Pancreas (tissue), 10 donors: ENCODE data around the gene SH3BGR. TPM values are rescaled to one million over a fixed set of nuclear protein-coding genes. Genes with fewer than 3 reads are reported as not detected.

Source experiments
- ATAC-seq, 4 donors: fragments of 200-7000 bp; cut with Tn5 transposase; one replicate each; pipeline versions ENCODE4 v1.8.0 to v1.9.1; 2020; ENCODE audit warnings: mild to moderate bottlenecking in 4 of 4, moderate library complexity in 4 of 4
- DNase-seq, 6 donors: peaks; one replicate each; pipeline ENCODE4 v3.0.0-alpha.2; 2020
- FAIRE-seq: peaks from 2 replicates; lab custom pipeline; 2012; peaks lifted over from hg19 to GRCh38; lab: Jason Lieb, UNC
- H3K27ac ChIP-seq, 4 donors: fragments of 200-600 bp; sonication (generic); 1 replicate in 3 of 4; 2 replicates in 1 of 4; pipeline versions ENCODE4 v1.5.0 to v1.8.0; 2020
- H3K27me3 ChIP-seq, 4 donors: fragments of 200-600 bp; one replicate each; pipeline ENCODE4 v1.8.0; 2021
- H3K36me3 ChIP-seq, 3 donors: fragments of 200-600 bp; sonication (generic) in 1 of 3; one replicate each; pipeline versions ENCODE4 v1.5.0 to v1.8.0; 2020 to 2021
- H3K4me1 ChIP-seq, 3 donors: fragments of 200-600 bp; one replicate each; pipeline ENCODE4 v1.8.0; 2021
- H3K4me3 ChIP-seq, 4 donors: fragments of 200-600 bp; sonication (generic) in 2 of 4; one replicate each; pipeline versions ENCODE4 v1.5.0 to v1.8.0; 2020 to 2021
- H3K9me3 ChIP-seq, 4 donors: fragments of 200-600 bp; one replicate each; pipeline ENCODE4 v1.8.0; 2021
- WGBS, 2 donors: extraction: QIAGEN DNeasy Blood & Tissue Kit; methylation state at CpG; one replicate each; pipeline ENCODE4 v1.1.7; 2013; 5-methylcytosine and 5-hydroxymethylcytosine counted together
- intact Hi-C, 3 donors: fragments of 100-400 bp; cut with DNase I; formaldehyde crosslinking; loops; one replicate each; pipeline versions ENCODE4 v1.11.1 to v1.14.2; 2022
- polyA plus RNA-seq, 2 donors: library from polyadenylated mRNA; stranded (reverse); fragments of 200-250 nt; gene quantifications; one replicate each; pipeline ENCODE4 v1.2.3, GENCODE V29; 2013
- total RNA-seq, 6 donors: library from RNA; stranded (reverse); fragmentation: NEBNext Ultra II Directional in 4 of 6; extraction: Animal tissue kit (Norgen Biotek cat#: 25700) in 4 of 6; gene quantifications; one replicate each; pipeline versions ENCODE4 v1.2.1 to v1.2.4, GENCODE V29; 2021 to 2023
- TF ChIP-seq, protein P1 (sequence below), 4 donors: fragments of 200-600 bp; sonication (generic) in 3 of 4; IDR thresholded peaks; one replicate each; pipeline versions ENCODE4 v1.5.0 to v1.8.0; 2021; ENCODE audit warnings: antibody characterized with exemption in 4 of 4
- donor health status: healthy with polysubstance abuse.
- donor health status: DM: no; HTN: no; CAD: no; lungs with moderate emphysema.
- donor health status: DM: no; HTN: no; CAD: no.
- donor health status: control.
- donor health status: control.
- donor health status: Bipolar disorder and iron deficiency.
- donor health status: DM: yes; HTN: yes; CAD: no.
- donor health status: DM: no; HTN: no; CAD: no.
- donor health status: DM: no; HTN: no; CAD: no.
- donor health status: DM: yes; HTN: yes; CAD: no.

The SH3BGR gene
- total and polyA plus RNA-seq, 8 donors: 1.4 to 7.3 (median 4.0) TPM

DNA sequence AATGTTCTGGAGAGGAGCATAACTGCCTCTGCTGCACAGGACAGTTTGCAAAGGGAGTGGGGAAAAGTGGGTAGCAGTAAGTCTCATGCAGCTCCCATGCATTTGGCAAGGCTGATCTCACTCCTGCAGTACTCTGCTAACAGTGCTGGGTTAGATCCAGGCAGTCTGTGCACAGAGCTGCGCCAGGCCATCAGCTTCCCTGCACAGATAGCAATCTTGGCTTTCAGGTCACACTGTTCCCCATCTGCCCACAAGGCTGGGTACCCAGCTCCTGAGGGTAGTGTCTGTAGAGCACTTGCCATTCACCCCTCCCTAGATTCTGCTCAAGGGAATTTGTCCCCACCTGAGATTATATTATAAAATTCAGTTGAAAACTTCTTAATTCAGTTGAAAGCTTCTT, 72.1 kb downstream of the SH3BGR start:
- Histone ChIP-seq H3K27me3 (no peaks in the 10 kb centered on the region), H3K36me3 (no peaks in the 10 kb centered on the region), H3K4me3 (no peak overlapping the region), H3K4me1 (peaks cover 27 to 45% (median 31%) of the 10 kb centered on the region in 3 donors), H3K27ac (no peak overlapping the region), H3K9me3 (no peaks in the 10 kb centered on the region)
- intact Hi-C loops: loop anchor here in 2 of 3 donors (5.0 to 10.0 kb wide), 2 partner anchors 193 to 201 kb away; no protein-coding TSS in a partner anchor
- WGBS, 2 donors: 47 to 53% methylated on average over 1 of the region's 1 CpG
- DNase-seq: no peak
- TF ChIP-seq, protein P1, sequence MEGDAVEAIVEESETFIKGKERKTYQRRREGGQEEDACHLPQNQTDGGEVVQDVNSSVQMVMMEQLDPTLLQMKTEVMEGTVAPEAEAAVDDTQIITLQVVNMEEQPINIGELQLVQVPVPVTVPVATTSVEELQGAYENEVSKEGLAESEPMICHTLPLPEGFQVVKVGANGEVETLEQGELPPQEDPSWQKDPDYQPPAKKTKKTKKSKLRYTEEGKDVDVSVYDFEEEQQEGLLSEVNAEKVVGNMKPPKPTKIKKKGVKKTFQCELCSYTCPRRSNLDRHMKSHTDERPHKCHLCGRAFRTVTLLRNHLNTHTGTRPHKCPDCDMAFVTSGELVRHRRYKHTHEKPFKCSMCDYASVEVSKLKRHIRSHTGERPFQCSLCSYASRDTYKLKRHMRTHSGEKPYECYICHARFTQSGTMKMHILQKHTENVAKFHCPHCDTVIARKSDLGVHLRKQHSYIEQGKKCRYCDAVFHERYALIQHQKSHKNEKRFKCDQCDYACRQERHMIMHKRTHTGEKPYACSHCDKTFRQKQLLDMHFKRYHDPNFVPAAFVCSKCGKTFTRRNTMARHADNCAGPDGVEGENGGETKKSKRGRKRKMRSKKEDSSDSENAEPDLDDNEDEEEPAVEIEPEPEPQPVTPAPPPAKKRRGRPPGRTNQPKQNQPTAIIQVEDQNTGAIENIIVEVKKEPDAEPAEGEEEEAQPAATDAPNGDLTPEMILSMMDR (IDR thresholded peaks at IDR 0.05): no peak
- ATAC-seq: peak; percentile 3 to 20 (median 12)
- no peak for FAIRE-seq

DNA sequence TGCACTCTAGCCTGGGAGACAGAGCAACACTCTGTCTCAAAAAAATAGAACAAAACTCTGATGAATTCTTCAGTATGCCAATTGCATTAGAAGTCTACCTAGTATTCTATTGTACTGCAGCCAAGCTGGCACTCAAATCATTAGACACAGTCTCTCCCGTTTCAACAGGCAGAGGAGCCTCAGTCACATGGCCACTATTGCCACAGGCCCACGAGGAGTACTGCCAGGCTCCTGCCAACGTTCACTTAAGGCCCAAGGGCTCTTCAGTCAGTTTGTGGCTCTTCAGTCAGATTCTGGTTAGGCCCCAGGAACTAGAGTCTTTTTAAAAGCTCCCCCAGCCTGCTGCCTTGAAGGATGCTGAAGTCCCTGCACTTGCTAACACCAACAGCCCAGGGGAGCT, 73.4 kb downstream of the SH3BGR start:
- ATAC-seq: no peak
- TF ChIP-seq, protein P1 (IDR thresholded peaks at IDR 0.05): no peak
- no peaks in the 10 kb centered on the region for H3K27me3 ChIP-seq
- H3K4me3 ChIP-seq: no peak overlapping the region
- H3K27ac ChIP-seq: no peak overlapping the region
- no peaks in the 10 kb centered on the region for H3K9me3 ChIP-seq
- intact Hi-C loops: loop anchor here in 1 of 3 donors (10.0 kb wide), 1 partner anchor 200 kb away; no protein-coding TSS in a partner anchor
- H3K36me3 ChIP-seq: no peaks in the 10 kb centered on the region
- DNase-seq: no peak
- H3K4me1 ChIP-seq: peaks cover 27 to 46% (median 31%) of the 10 kb centered on the region in 3 donors
- 12 to 21% methylated on average over 3 of the region's 3 CpGs for WGBS, 2 donors
- no peak for FAIRE-seq

DNA sequence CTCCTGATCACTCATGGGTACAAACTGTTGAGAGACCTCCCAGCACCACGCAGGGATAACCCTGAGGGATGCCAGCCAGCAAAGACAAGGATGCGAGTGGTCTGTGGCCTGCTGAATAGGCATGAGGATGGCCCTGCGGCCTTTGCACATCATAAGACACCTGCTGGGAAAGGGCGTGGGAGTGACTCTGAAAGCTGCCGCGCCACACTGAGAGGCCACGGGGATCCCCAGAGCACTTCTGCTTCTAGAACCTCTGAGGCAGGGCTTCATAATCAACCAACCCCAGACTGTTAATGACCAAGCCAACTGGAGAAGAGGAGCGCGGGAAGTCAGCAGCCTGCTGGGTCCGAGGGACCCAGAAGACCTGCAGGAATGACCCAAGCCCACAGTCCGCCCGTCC, 73.8 kb downstream of the SH3BGR start:
- DNase-seq: no peak
- 94 to 97% methylated on average over 12 of the region's 12 CpGs for WGBS, 2 donors
- FAIRE-seq: no peak

DNA sequence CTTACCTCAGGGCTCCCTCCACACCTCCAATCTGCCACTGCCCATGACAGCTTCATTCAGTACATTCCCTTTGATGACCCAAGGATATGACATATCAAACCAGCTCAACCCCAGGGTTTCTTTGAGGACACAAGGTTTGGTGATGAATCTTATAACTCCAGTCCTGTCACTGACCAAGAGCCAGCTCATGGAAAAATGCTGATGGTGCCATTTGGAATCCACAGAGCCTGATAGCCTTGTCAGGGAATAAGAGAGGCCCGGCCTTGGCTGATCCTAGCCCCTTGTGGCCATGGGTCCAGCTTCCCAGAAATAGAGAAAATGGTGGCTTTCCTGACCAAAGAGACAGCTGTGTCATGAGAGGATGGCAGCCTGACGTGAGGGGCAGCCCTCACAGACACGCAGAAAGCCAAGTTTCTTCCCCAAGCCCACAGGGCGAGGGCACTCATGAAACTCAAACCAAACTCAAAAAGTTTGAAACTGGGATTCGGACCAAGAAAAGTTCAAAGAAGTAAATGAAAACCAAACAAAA, 75.4 kb downstream of the SH3BGR start:
- TF ChIP-seq, protein P1 (IDR thresholded peaks at IDR 0.05): no peak
- peaks cover 27 to 43% (median 31%) of the 10 kb centered on the region in 3 donors for H3K4me1 ChIP-seq
- WGBS, 2 donors: 24 to 27% methylated on average over 5 of the region's 5 CpGs
- DNase-seq (no peak), FAIRE-seq (no peak), ATAC-seq (peak in 2 of 4 donors; percentile 13 to 14)
- no peaks in the 10 kb centered on the region for H3K27me3 ChIP-seq
- H3K27ac ChIP-seq: peak overlapping the region; percentile 13 to 69 (median 49)
- intact Hi-C loops: loop anchor here in 1 of 3 donors (10.0 kb wide), 1 partner anchor 198 kb away; no protein-coding TSS in a partner anchor
- H3K36me3 ChIP-seq: no peaks in the 10 kb centered on the region
- H3K4me3 ChIP-seq: no peak overlapping the region
- no peaks in the 10 kb centered on the region for H3K9me3 ChIP-seq

More for the DNA sequence above, 73.8 kb downstream of the SH3BGR start:
- ATAC-seq: no peak
- H3K27ac ChIP-seq: no peak overlapping the region
- intact Hi-C loops: loop anchor here in 1 of 3 donors (10.0 kb wide), 1 partner anchor 199 kb away; no protein-coding TSS in a partner anchor
- H3K9me3 ChIP-seq: no peaks in the 10 kb centered on the region
- H3K27me3 ChIP-seq: no peaks in the 10 kb centered on the region
- no peaks in the 10 kb centered on the region for H3K36me3 ChIP-seq
- H3K4me1 ChIP-seq: peaks cover 27 to 46% (median 31%) of the 10 kb centered on the region in 3 donors
- TF ChIP-seq, protein P1 (IDR thresholded peaks at IDR 0.05): no peak
- no peak overlapping the region for H3K4me3 ChIP-seq
